ENCODE measurements around the gene LGALS7.

DNA sequence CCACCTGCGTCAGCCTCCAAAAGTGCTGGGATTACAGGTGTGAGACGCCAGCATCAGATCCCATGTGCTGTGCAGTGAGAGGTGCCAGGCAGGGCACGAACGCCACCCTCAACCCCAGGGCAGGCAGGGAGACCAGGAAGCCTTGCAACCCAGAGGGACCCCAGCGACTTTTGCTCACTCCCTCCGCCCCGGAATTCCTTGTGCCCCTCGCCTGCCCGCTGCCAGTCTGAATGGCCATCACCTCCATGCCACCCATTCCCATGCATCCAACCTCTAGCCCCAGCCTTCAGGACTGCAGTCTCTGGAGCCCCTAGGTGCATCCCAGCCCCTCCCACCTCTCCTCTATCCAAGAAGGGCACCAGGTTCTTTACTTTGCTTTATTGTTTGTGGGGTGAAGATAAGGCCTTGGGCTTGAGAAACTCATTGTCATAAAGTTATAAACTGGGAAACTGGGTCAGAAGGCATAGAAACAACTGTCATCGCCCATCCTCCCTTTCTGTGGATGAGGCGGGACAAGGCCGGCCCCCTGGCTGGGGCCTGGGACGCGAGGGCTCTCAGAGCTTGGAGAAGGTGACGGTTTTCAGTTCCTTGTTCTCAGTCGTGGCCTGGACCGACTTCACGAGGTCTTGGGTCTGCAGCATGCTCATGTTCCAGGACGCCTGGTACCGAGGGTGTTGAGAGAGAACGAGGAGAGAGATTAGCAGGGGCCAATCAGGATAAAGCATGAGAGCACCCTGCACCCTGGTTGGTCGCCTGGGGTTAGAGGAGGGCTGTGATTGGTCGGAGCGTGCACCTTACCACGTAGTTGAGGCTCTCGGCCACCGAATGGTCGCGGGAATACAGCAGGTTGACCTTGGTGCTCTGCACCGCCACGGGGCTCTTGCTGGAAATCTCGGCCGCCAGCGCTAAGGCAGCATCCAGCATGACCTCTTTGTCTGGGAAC is 42.0 kb upstream of the LGALS7 start:
- TF ChIP-seq CTCF (IDR thresholded peaks at IDR 0.05; ENCODE audit: insufficient read depth, low read length, poor library complexity, severe bottlenecking) (no peak), EZH2phosphoT487 (conservative IDR thresholded peaks at IDR 0.05; ENCODE audit: low read length) (no peak)

Data from SU-DHL-6 (cell line).